GM12801 (cell line): Measurements from ENCODE around the gene FSIP1.

Source experiments
- TF ChIP-seq, protein P1 (sequence below): IDR thresholded peaks from one replicate; pipeline ENCODE4 v1.5.1; 2011; ENCODE audit warnings: control low read depth; ENCODE audit not compliant: insufficient read length; ENCODE audit errors: extremely low read depth

FSIP1 gene

DNA sequence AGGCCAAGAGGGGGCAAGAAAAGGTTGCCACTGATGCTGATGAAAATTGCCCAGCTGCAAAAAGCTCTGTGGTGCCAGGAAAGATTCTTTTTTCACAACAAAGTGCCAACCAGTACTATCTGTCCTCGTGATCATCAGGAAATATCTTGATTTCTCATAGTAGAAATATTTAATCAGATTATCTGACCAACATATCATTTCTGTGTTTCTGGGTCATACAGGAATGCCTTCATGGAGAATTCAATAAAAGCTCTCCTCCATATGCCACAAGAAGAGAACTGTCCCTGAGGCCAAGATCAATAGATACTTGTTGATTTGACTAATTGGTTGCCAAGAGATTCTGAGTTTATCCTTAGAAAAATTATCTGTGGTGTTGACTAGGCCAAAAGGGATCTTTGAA lies 63.5 kb downstream of the FSIP1 start:
- TF ChIP-seq, protein P1, sequence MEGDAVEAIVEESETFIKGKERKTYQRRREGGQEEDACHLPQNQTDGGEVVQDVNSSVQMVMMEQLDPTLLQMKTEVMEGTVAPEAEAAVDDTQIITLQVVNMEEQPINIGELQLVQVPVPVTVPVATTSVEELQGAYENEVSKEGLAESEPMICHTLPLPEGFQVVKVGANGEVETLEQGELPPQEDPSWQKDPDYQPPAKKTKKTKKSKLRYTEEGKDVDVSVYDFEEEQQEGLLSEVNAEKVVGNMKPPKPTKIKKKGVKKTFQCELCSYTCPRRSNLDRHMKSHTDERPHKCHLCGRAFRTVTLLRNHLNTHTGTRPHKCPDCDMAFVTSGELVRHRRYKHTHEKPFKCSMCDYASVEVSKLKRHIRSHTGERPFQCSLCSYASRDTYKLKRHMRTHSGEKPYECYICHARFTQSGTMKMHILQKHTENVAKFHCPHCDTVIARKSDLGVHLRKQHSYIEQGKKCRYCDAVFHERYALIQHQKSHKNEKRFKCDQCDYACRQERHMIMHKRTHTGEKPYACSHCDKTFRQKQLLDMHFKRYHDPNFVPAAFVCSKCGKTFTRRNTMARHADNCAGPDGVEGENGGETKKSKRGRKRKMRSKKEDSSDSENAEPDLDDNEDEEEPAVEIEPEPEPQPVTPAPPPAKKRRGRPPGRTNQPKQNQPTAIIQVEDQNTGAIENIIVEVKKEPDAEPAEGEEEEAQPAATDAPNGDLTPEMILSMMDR, result no peak

DNA sequence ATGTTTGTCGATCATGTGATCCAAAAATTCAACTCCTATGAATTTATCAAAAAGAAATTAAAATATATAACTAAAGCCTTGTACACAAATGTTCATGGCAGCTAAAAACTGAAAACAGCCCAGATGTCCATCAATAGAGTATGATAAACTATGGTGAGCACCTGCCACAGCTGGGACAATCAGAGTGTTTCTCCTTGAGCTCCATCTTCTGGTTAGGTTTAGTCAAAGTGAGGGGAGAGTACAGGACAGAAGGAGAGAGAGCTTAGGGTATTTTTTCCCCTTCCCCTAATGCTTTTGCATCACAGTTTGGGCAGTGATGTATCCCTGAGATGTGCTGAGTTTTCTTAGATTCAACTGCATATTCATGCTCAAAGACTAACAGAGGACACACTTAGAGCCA lies 65.5 kb downstream of the FSIP1 start:
- TF ChIP-seq, protein P1, result no peak

DNA sequence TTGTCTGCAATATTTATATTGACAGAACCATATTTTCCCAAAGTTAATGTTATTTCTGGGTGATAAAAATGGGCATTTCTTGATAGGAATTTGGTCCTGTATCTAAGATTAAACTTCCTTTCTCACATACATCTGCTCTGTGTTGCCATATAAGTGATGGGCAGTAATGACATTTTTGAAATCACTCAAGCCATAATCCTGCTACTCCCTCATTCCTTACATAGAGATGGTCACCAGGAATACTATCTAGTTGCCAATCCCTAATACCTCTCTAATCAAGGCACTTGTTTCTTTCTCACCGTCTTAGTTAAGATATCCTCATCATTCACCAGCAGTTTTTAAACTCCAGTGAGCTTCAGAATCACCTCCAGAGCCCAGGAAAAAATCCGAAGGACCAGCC lies 68.4 kb downstream of the FSIP1 start:
- TF ChIP-seq, protein P1, result no peak

DNA sequence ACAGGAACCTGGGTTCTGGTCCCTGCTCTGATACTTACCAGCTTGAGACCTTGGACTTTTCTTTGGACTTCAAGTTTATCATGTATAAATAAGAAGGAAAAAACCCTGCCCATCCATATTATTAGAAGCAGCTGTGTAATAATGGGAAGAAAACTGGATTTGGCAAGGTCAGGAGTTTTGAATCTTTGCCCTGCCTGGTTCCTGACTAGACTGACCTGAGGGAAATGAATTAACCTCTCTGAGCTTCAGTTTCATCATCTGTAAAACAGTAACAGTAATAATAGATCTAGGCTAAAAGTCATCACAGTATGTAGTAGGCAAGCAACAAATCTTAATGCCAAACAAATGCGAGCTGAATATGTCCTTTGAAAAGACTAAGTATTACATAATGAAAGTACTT lies 68.8 kb downstream of the FSIP1 start:
- TF ChIP-seq, protein P1, result no peak

DNA sequence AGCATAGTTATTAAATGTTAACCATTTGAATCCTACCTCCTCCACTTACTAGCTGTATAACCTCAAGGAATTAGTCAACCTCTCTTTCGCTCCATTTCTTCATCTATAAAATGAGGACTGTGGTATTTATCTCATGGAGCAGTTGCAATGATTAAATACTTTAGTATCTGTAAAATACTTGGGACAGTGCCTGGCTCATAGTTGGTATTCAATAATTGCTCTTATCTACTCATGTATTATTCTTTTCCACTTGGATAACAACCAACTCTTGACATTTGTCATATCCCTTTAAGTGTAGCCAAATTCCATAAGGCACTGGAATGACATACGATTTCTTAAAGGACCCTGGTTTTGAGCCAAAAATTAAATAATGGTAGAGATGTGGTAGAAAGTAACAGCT lies 72.0 kb downstream of the FSIP1 start:
- TF ChIP-seq, protein P1, result no peak

DNA sequence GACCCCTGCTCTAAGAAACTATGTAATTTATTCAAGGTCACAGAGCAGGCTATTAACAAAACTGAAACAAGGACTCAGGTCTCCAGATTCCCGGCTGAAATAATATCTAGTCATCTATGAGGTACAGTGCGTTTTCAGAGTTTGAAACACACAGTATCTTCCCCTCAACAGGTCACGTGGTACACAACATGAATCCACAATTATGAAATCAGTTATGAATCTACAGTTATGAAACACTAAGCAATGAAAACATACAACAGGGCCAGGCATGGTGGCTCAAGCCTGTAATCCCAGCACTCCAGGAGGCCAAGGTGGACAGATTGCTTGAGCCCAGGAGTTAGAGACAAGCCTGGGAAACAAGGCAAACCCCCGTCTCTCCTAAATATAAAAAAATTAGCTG lies 72.7 kb downstream of the FSIP1 start:
- TF ChIP-seq, protein P1, result no peak

DNA sequence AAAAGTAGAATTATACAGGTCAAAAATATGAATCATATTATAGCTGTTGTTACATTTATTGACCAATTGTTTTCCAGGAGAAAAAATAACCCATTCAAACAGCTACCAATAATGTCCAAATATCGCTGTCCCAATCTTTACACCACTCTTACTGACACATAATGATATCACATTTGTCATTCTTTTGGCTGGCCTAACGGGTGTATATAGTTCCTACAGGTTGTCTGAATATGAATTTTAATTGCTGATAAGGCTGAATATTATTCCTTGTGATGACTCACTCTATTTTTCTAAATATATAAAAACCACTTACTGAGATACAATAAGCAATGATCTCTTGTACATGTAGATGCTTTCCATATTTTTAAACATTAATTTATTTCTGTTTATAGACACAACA lies 76.4 kb downstream of the FSIP1 start:
- TF ChIP-seq, protein P1, result no peak

DNA sequence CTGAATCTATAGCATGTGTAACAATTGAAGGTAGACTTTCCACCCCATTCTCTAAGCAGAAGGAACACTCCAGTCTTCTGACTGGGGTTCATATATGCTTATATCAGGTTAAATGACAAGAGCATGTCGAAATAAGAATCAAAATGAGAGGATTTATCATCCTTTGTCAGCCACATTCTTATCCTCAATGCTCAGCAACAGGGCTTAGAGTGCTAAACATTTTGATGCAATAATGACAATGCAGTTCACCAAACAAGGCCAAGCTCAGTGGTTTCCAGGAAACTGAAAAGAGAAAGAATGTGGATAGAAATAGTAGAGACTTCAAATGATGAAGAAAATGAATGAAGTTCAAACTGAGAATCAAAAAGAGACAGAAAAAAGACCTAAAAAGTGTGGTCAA lies 78.0 kb downstream of the FSIP1 start:
- TF ChIP-seq, protein P1, result no peak
